HepG2 (cell line): ENCODE data around the gene HLA-DOA. TPM values are rescaled to one million over a fixed set of nuclear protein-coding genes. Genes with fewer than 3 reads are reported as not detected.

ENCODE experiments used
- ARHGAP35 ChIP-seq: sonication (generic); formaldehyde crosslinking; IDR thresholded peaks from 2 replicates; pipeline ENCODE4 v1.9.0; 2022; ENCODE audit warnings: mild to moderate bottlenecking, inconsistent platforms, moderate library complexity, missing genetic modification reagents, borderline replicate concordance
- ARID3A ChIP-seq: IDR thresholded peaks from 2 replicates; pipeline ENCODE4 v1.6.1; 2012; ENCODE audit warnings: low read depth, low read length, improper control_type of control experiment
- CSRNP2 ChIP-seq: sonication (generic); formaldehyde crosslinking; conservative IDR thresholded peaks from 2 replicates; pipeline ENCODE4 v1.8.0; 2022; ENCODE audit warnings: low read depth, missing genetic modification reagents
- GPN1 ChIP-seq: sonication (generic); formaldehyde crosslinking; IDR thresholded peaks from 2 replicates; pipeline ENCODE4 v1.5.1; 2020; ENCODE audit warnings: missing genetic modification reagents, borderline replicate concordance
- IRF1 ChIP-seq: sonication (generic); formaldehyde crosslinking; IDR thresholded peaks from 2 replicates; pipeline ENCODE4 v1.4.0; 2020; ENCODE audit warnings: low read depth, mild to moderate bottlenecking, missing genetic modification reagents
- MAFK ChIP-seq, 2 experiments: IDR thresholded peaks in 1 of 2; conservative IDR thresholded peaks in 1 of 2; 2 replicates each; pipeline ENCODE4 v1.6.1; 2011; ENCODE audit warnings: improper control_type of control experiment in 2 of 2, low read length in 2 of 2
- MTF2 ChIP-seq: sonication (generic); formaldehyde crosslinking; IDR thresholded peaks from 2 replicates; pipeline ENCODE4 v1.5.0; 2020; ENCODE audit warnings: missing genetic modification reagents, borderline replicate concordance
- NBN ChIP-seq: fragments of 450-650 bp; conservative IDR thresholded peaks from 2 replicates; pipeline ENCODE4 v1.6.1; 2017
- NR2F1 ChIP-seq, 2 experiments: fragments of 450-650 bp in 1 of 2; formaldehyde crosslinking in 1 of 2; IDR thresholded peaks; 2 replicates each; pipeline versions ENCODE4 v1.5.0 to v1.6.1; 2016 to 2020; ENCODE audit warnings: mild to moderate bottlenecking in 1 of 2, missing compliant biosample characterization in 1 of 2, missing genetic modification reagents in 1 of 2, moderate library complexity in 1 of 2
- PATZ1 ChIP-seq: sonication (generic); formaldehyde crosslinking; IDR thresholded peaks from 2 replicates; pipeline ENCODE4 v1.4.0; 2020; ENCODE audit warnings: missing genetic modification reagents
- RFXAP ChIP-seq: sonication (generic); formaldehyde crosslinking; IDR thresholded peaks from 2 replicates; pipeline ENCODE4 v1.4.0; 2020; ENCODE audit warnings: missing genetic modification reagents, borderline replicate concordance
- SIN3B ChIP-seq: fragments of 150-350 bp; IDR thresholded peaks from 2 replicates; pipeline ENCODE4 v1.6.1; 2014; ENCODE audit warnings: low read length
- TEAD3 ChIP-seq: optimal IDR thresholded peaks from 2 replicates; pipeline ENCODE3; 2016; ENCODE audit warnings: borderline replicate concordance
- TFDP2 ChIP-seq: sonication (generic); formaldehyde crosslinking; IDR thresholded peaks from 2 replicates; pipeline ENCODE4 v1.4.0; 2020; ENCODE audit warnings: missing genetic modification reagents
- ZBTB14 ChIP-seq: sonication (generic); formaldehyde crosslinking; IDR thresholded peaks from 2 replicates; pipeline ENCODE4 v1.4.0; 2020; ENCODE audit warnings: missing genetic modification reagents
- ZNF44 ChIP-seq: sonication (generic); formaldehyde crosslinking; IDR thresholded peaks from 2 replicates; pipeline ENCODE4 v1.5.1; 2020; ENCODE audit warnings: mild to moderate bottlenecking, missing genetic modification reagents
- ZNF879 ChIP-seq: sonication (generic); formaldehyde crosslinking; IDR thresholded peaks from 2 replicates; pipeline ENCODE4 v1.8.1; 2023; ENCODE audit warnings: missing genetic modification reagents
- polyA plus RNA-seq, 8 experiments: library from polyadenylated mRNA; depleted of rRNA in 3 of 8; stranded (reverse) in 7 of 8; unstranded in 1 of 8; fragments of >200 nt; fragmentation: Illumina TruSeq in 4 of 8; extraction: Trizol in 4 of 8; gene quantifications; 2 replicates each; pipeline versions ENCODE4 v1.2.1 to v1.2.3, GENCODE V29; 2011 to 2016; ENCODE audit warnings: low read depth in 4 of 8, missing spikeins in 1 of 8, mixed read lengths in 1 of 8; ENCODE audit not compliant: insufficient read depth in 1 of 8
- total RNA-seq, 5 experiments: library from RNA; depleted of rRNA; stranded (reverse); fragments of >200 nt; fragmentation: Illumina TruSeq; extraction: Trizol; gene quantifications; 2 replicates each; pipeline ENCODE4 v1.2.3, GENCODE V29; 2016; ENCODE audit warnings: low read depth in 1 of 5

The HLA-DOA gene
- total and polyA plus RNA-seq, 2 of the 13 experiments (the other 11 are each of a cell fraction or from before 2014, with no cell fraction given), result 0.03 to 0.09 TPM

GRCh38 chr6:32968867-32969684, 40.3 kb downstream of the HLA-DOA start (continued):
- TF ChIP-seq NR2F1 (CRISPR knock-in tag; IDR thresholded peaks at IDR 0.05) (no peak), GPN1 (peak; percentile 72; the same call in 1 of the 2 replicates), ZNF44 (CRISPR knock-in tag) (peak; percentile 83), IRF1 (CRISPR knock-in tag) (0 out of 2 replicates have a peak, but pooled peaks have one; percentile 42), SIN3B (no peak), RFXAP (CRISPR knock-in tag) (0 out of 2 replicates have a peak, but pooled peaks have one; percentile 18), MTF2 (CRISPR knock-in tag) (no peak; the same call in 1 of the 2 replicates), ZNF879 (CRISPR knock-in tag) (no peak), ZBTB14 (no peak), ARHGAP35 (CRISPR knock-in tag) (no peak), MAFK (conservative IDR thresholded peaks at IDR 0.05 in 1 of 2, IDR thresholded peaks at IDR 0.05 in 1 of 2; ENCODE audit: low read length in 2 of 2) (no peak), TFDP2 (CRISPR knock-in tag) (peak; percentile 8; the same call in 1 of the 2 replicates), PATZ1 (CRISPR knock-in tag) (peak; percentile 48), NBN (no peak), TEAD3 (peak; percentile 64), ARID3A (no peak), CSRNP2 (no peak)
